IMR-90 (cell line): ENCODE data around the gene TMOD1.

Source experiments
- BHLHE40 ChIP-seq: fragments of 150-350 bp; IDR thresholded peaks from 2 replicates; pipeline ENCODE4 v1.6.1; 2016; ENCODE audit warnings: mild to moderate bottlenecking, low read depth, low read length
- CEBPB ChIP-seq: IDR thresholded peaks from 2 replicates; pipeline ENCODE4 v1.6.1; 2012; ENCODE audit warnings: low read depth, low read length, improper control_type of control experiment
- MAFK ChIP-seq: IDR thresholded peaks from 2 replicates; pipeline ENCODE4 v1.6.1; 2012; ENCODE audit warnings: low read depth, low read length, improper control_type of control experiment
- MAZ ChIP-seq: IDR thresholded peaks from 2 replicates; pipeline ENCODE4 v1.6.1; 2012; ENCODE audit warnings: low read depth, mild to moderate bottlenecking, low read length, improper control_type of control experiment, moderate library complexity, borderline replicate concordance
- MXI1 ChIP-seq: IDR thresholded peaks from 2 replicates; pipeline ENCODE4 v1.6.1; 2012; ENCODE audit warnings: low read depth, mild to moderate bottlenecking, low read length, moderate library complexity, borderline replicate concordance
- NFE2L2 ChIP-seq: fragments of 150-350 bp; IDR thresholded peaks from 2 replicates; pipeline ENCODE4 v1.6.1; 2016; ENCODE audit warnings: low read depth, mild to moderate bottlenecking, low read length
- POLR2A ChIP-seq: IDR thresholded peaks from 2 replicates; pipeline ENCODE4 v1.6.1; 2012; ENCODE audit warnings: mild to moderate bottlenecking, low read depth, low read length
- RAD21 ChIP-seq: IDR thresholded peaks from 2 replicates; pipeline ENCODE4 v1.6.1; 2012; ENCODE audit warnings: low read length, improper control_type of control experiment
- RCOR1 ChIP-seq: IDR thresholded peaks from 2 replicates; pipeline ENCODE4 v1.6.1; 2012; ENCODE audit warnings: mild to moderate bottlenecking, low read length, improper control_type of control experiment; ENCODE audit not compliant: insufficient replicate concordance
- SMC3 ChIP-seq: fragments of 150-350 bp; IDR thresholded peaks from 2 replicates; pipeline ENCODE4 v1.6.1; 2016; ENCODE audit warnings: low read depth, mild to moderate bottlenecking, antibody characterized with exemption, low read length, moderate library complexity
- USF2 ChIP-seq: fragments of 150-350 bp; IDR thresholded peaks from 2 replicates; pipeline ENCODE4 v1.6.1; 2017; ENCODE audit warnings: mild to moderate bottlenecking, antibody characterized with exemption, low read length, low read depth
- TF ChIP-seq, protein P1 (sequence below): conservative IDR thresholded peaks from 2 replicates; pipeline ENCODE4 v1.5.1; 2012; ENCODE audit warnings: mild to moderate bottlenecking, low read depth, low read length, improper control_type of control experiment

GRCh38 chr9:97555164-97555563 is 53.7 kb downstream of the TMOD1 start:
- no peak for TF ChIP-seq RCOR1
- TF ChIP-seq, protein P1, sequence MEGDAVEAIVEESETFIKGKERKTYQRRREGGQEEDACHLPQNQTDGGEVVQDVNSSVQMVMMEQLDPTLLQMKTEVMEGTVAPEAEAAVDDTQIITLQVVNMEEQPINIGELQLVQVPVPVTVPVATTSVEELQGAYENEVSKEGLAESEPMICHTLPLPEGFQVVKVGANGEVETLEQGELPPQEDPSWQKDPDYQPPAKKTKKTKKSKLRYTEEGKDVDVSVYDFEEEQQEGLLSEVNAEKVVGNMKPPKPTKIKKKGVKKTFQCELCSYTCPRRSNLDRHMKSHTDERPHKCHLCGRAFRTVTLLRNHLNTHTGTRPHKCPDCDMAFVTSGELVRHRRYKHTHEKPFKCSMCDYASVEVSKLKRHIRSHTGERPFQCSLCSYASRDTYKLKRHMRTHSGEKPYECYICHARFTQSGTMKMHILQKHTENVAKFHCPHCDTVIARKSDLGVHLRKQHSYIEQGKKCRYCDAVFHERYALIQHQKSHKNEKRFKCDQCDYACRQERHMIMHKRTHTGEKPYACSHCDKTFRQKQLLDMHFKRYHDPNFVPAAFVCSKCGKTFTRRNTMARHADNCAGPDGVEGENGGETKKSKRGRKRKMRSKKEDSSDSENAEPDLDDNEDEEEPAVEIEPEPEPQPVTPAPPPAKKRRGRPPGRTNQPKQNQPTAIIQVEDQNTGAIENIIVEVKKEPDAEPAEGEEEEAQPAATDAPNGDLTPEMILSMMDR = no peak
- TF ChIP-seq POLR2A = no peak
- TF ChIP-seq MAFK = no peak
- TF ChIP-seq SMC3 = no peak
- no peak for TF ChIP-seq NFE2L2
- no peak for TF ChIP-seq CEBPB
- TF ChIP-seq MAZ = no peak
- no peak for TF ChIP-seq USF2
- TF ChIP-seq MXI1 = no peak
- no peak for TF ChIP-seq RAD21
- no peak for TF ChIP-seq BHLHE40
